A549 (cell line): Measurements from ENCODE around the gene EPS8L2. TPM values are rescaled to one million over a fixed set of nuclear protein-coding genes. Genes with fewer than 3 reads are reported as not detected.

Experiments used
- ATAC-seq, 2 experiments: fragments of 200-7000 bp in 1 of 2; fragments of >200 bp in 1 of 2; cut with Nextera tagmentation in 1 of 2; cut with Tn5 transposase in 1 of 2; 3 replicates each; pipeline versions ENCODE4 v1.8.0 to v1.9.1; 2018 to 2020; ENCODE audit warnings: mild to moderate bottlenecking in 1 of 2, moderate library complexity in 1 of 2
- CTCF ChIA-PET: fragments of 300-600 bp; sonication (Branson Sonifier 250); formaldehyde crosslinking; extraction: SDS; loops from one replicate; lab custom pipeline; 2021; ENCODE audit warnings: antibody characterized with exemption, inconsistent platforms; lab: Yijun Ruan, JAX
- POLR2A ChIA-PET: fragments of 350-600 bp; formaldehyde crosslinking; extraction: SDS; loops from one replicate; lab custom pipeline; 2021; ENCODE audit warnings: antibody characterized with exemption, inconsistent platforms; lab: Yijun Ruan, JAX
- DNase-seq, 2 experiments: peaks; one replicate each; pipeline versions ENCODE4 v3.0.0 to v3.0.0-alpha.2; 2011 to 2016; ENCODE audit warnings: low read depth in 1 of 2, low spot score in 1 of 2
- FAIRE-seq: peaks from 2 replicates; lab custom pipeline; 2011; peaks lifted over from hg19 to GRCh38; lab: Jason Lieb, UNC
- H3K27ac ChIP-seq, 2 experiments: fragments of >200 bp; sonication (Bioruptor Twin); formaldehyde crosslinking; 3 replicates each; pipeline ENCODE4 v1.5.1; 2016 to 2017
- H3K4me1 ChIP-seq: fragments of >200 bp; sonication (Bioruptor Twin); formaldehyde crosslinking; 3 replicates; pipeline ENCODE4 v1.6.1; 2016
- H3K4me2 ChIP-seq: fragments of >200 bp; sonication (Bioruptor Twin); formaldehyde crosslinking; 3 replicates; pipeline ENCODE4 v1.6.1; 2016
- H3K4me3 ChIP-seq: fragments of >200 bp; sonication (Bioruptor Twin); formaldehyde crosslinking; 3 replicates; pipeline ENCODE4 v1.5.1; 2016
- H3K9me3 ChIP-seq: fragments of >200 bp; sonication (Bioruptor Twin); formaldehyde crosslinking; 3 replicates; pipeline ENCODE4 v1.6.1; 2016
- CBX2 ChIP-seq: fragments of 200-600 bp; sonication (generic); IDR thresholded peaks from 2 replicates; pipeline ENCODE4 v1.6.1; 2016; ENCODE audit warnings: low read depth, mild to moderate bottlenecking, borderline replicate concordance
- CBX8 ChIP-seq: fragments of 200-600 bp; sonication (generic); IDR thresholded peaks from 2 replicates; pipeline ENCODE4 v1.6.1; 2016
- CHD2 ChIP-seq: fragments of 150-350 bp; IDR thresholded peaks from 2 replicates; pipeline ENCODE4 v1.6.1; 2014; ENCODE audit warnings: low read length; ENCODE audit not compliant: partially characterized antibody
- CHD4 ChIP-seq: fragments of 200-600 bp; sonication (generic); IDR thresholded peaks from 2 replicates; pipeline ENCODE4 v1.6.1; 2016; ENCODE audit warnings: antibody characterized with exemption, mild to moderate bottlenecking, borderline replicate concordance
- CTCF ChIP-seq: fragments of >200 bp; sonication (Bioruptor Twin); formaldehyde crosslinking; IDR thresholded peaks from 3 replicates; pipeline ENCODE4 v1.5.1; 2016
- EHMT2 ChIP-seq: fragments of 200-600 bp; sonication (generic); IDR thresholded peaks from 2 replicates; pipeline ENCODE4 v1.6.1; 2016; ENCODE audit warnings: antibody characterized with exemption, low read depth, mild to moderate bottlenecking, moderate library complexity
- ESRRA ChIP-seq: fragments of 150-350 bp; IDR thresholded peaks from 2 replicates; pipeline ENCODE4 v1.6.1; 2014; ENCODE audit warnings: mild to moderate bottlenecking, low read length, borderline replicate concordance
- FOSB ChIP-seq: fragments of 250-450 bp; sonication (Bioruptor Pico); IDR thresholded peaks from 2 replicates; pipeline ENCODE4 v1.5.0; 2020; ENCODE audit warnings: mild to moderate bottlenecking, moderate library complexity
- GATA3 ChIP-seq: IDR thresholded peaks from 2 replicates; pipeline ENCODE4 v1.6.1; 2012; ENCODE audit warnings: borderline replicate concordance
- HOXB5 ChIP-seq: fragments of 250-450 bp; sonication (Bioruptor Pico); IDR thresholded peaks from 2 replicates; pipeline ENCODE4 v1.5.0; 2020; ENCODE audit warnings: mild to moderate bottlenecking, moderate library complexity
- JUNB ChIP-seq: fragments of >200 bp; sonication (Bioruptor Twin); formaldehyde crosslinking; IDR thresholded peaks from 2 replicates; pipeline ENCODE4 v1.6.1; 2016
- KDM1A ChIP-seq: fragments of 200-600 bp; sonication (generic); IDR thresholded peaks from 2 replicates; pipeline ENCODE4 v1.6.1; 2016; ENCODE audit warnings: low read depth, mild to moderate bottlenecking
- MAZ ChIP-seq: fragments of 150-350 bp; IDR thresholded peaks from 2 replicates; pipeline ENCODE4 v1.6.1; 2014; ENCODE audit warnings: antibody characterized with exemption, low read depth, low read length, borderline replicate concordance
- NFE2L2 ChIP-seq: fragments of 150-350 bp; conservative IDR thresholded peaks from 2 replicates; pipeline ENCODE4 v1.6.1; 2014; ENCODE audit warnings: low read length
- NR3C1 ChIP-seq: fragments of >200 bp; sonication (Bioruptor Twin); formaldehyde crosslinking; IDR thresholded peaks from 3 replicates; pipeline ENCODE4 v1.6.1; 2017
- POLR2AphosphoS2 ChIP-seq: conservative IDR thresholded peaks from 2 replicates; pipeline ENCODE4 v1.6.1; 2012; ENCODE audit warnings: low read length, improper control_type of control experiment, inconsistent platforms
- RARB ChIP-seq: fragments of 250-450 bp; sonication (Bioruptor Pico); IDR thresholded peaks from 2 replicates; pipeline ENCODE4 v1.8.0; 2021; ENCODE audit warnings: mild to moderate bottlenecking, moderate library complexity
- REST ChIP-seq: fragments of 200-600 bp; sonication (generic); IDR thresholded peaks from 2 replicates; pipeline ENCODE4 v1.6.1; 2016; ENCODE audit warnings: antibody characterized with exemption, mild to moderate bottlenecking, moderate library complexity
- RFX5 ChIP-seq: fragments of 450-650 bp; IDR thresholded peaks from 2 replicates; pipeline ENCODE4 v1.7.1; 2014; ENCODE audit warnings: antibody characterized with exemption, mild to moderate bottlenecking, moderate library complexity
- TP53 ChIP-seq: fragments of 250-450 bp; sonication (Bioruptor Pico); IDR thresholded peaks from 2 replicates; pipeline ENCODE4 v1.5.0; 2021; ENCODE audit warnings: mild to moderate bottlenecking, moderate library complexity
- ZNF302 ChIP-seq: fragments of 250-450 bp; sonication (Bioruptor Pico); IDR thresholded peaks from 2 replicates; pipeline ENCODE4 v1.9.0; 2021; ENCODE audit warnings: inconsistent platforms, mild to moderate bottlenecking, moderate library complexity
- ZSCAN20 ChIP-seq: fragments of 250-450 bp; sonication (Bioruptor Pico); IDR thresholded peaks from 2 replicates; pipeline ENCODE4 v1.8.0; 2022; ENCODE audit warnings: mild to moderate bottlenecking, moderate library complexity
- WGBS: methylation state at CpG from one replicate; pipeline ENCODE4 v1.1.6; 2017; ENCODE audit errors: missing lambda C conversion rate; 5-methylcytosine and 5-hydroxymethylcytosine counted together
- polyA plus RNA-seq, 4 experiments: library from polyadenylated mRNA; depleted of rRNA in 3 of 4; stranded (reverse); fragments of >200 nt; fragmentation: RNase III in 1 of 4; extraction: RNeasy Plus Mini Kit Qiagen cat#74134 plus additional on column Dnase treatment in 1 of 4; gene quantifications; 2 replicates in 3 of 4; 3 replicates in 1 of 4; pipeline ENCODE4 v1.2.3, GENCODE V29; 2011 to 2017

EPS8L2 gene
- polyA plus RNA-seq, 2 of the 4 experiments (the other 2 are of a cell fraction): 60.7 to 154 TPM

- no peak overlapping the region for H3K27ac ChIP-seq
Measured at GRCh38 chr11:656866-657265, 49.2 kb upstream of the EPS8L2 start.

GRCh38 chr11:657691-658126 lies 48.3 kb upstream of the EPS8L2 start:
- POLR2A ChIA-PET: interaction anchor here (1.3 kb wide), 1 partner anchor 49 kb away, joined by 3 read pairs; no protein-coding TSS in a partner anchor
- FAIRE-seq: no peak
- CTCF ChIA-PET: interaction anchor here (1.2 to 3.7 kb wide), 4 partner anchors 11 to 103 kb away, joined by 3 to 10 read pairs (median 4); partner anchors contain the start of genes DEAF1 and TMEM80

More at GRCh38 chr11:656866-657265, 49.2 kb upstream of the EPS8L2 start:
- H3K4me2 ChIP-seq: no peak overlapping the region
- POLR2A ChIA-PET: interaction anchor here (0.7 to 1.3 kb wide), 2 partner anchors 12 to 50 kb away, joined by 3 read pairs; no protein-coding TSS in a partner anchor
- FAIRE-seq: no peak
- H3K9me3 ChIP-seq: no peaks in the 10 kb centered on the region
- H3K4me1 ChIP-seq: peaks cover 14% of the 10 kb centered on the region
- no peak overlapping the region for H3K4me3 ChIP-seq
- no peak; a peak in 1 of 6 replicates for ATAC-seq
- no peak for DNase-seq
- TF ChIP-seq JUNB (no peak), CBX2 (no peak), TP53 (no peak), REST (no peak), EHMT2 (no peak), KDM1A (no peak), FOSB (CRISPR knock-in tag) (no peak), CHD2 (no peak), NFE2L2 (no peak), NR3C1 (no peak), RARB (CRISPR knock-in tag) (no peak), MAZ (no peak), CBX8 (no peak), CTCF (no peak), CHD4 (no peak), HOXB5 (CRISPR knock-in tag) (no peak), ZSCAN20 (CRISPR knock-in tag) (no peak), ZNF302 (no peak), GATA3 (no peak), RFX5 (no peak)
- WGBS: 88% methylated on average over 7 of the region's 7 CpGs
- CTCF ChIA-PET: interaction anchor here (0.6 to 3.8 kb wide), 7 partner anchors 8 to 102 kb away, joined by 3 to 21 read pairs (median 5); partner anchors contain the start of genes DEAF1 and TMEM80

More at GRCh38 chr11:657691-658126, 48.3 kb upstream of the EPS8L2 start:
- TF ChIP-seq CBX8 (no peak), POLR2AphosphoS2 (no peak), JUNB (no peak), ESRRA (no peak)
- Histone ChIP-seq H3K27ac (no peak overlapping the region), H3K4me3 (no peak overlapping the region), H3K4me1 (peaks cover 14% of the 10 kb centered on the region), H3K9me3 (no peaks in the 10 kb centered on the region), H3K4me2 (no peak overlapping the region)
- WGBS: 85% methylated on average over 14 of the region's 14 CpGs
- no peak for DNase-seq
- ATAC-seq: no peak
